ENCODE measurements around the gene SLC35G3. TPM values are rescaled to one million over a fixed set of nuclear protein-coding genes. Genes with fewer than 3 reads are reported as not detected.

Gene SLC35G3
- total RNA-seq, 1 experiment from 2014 or later = not detected

DNA sequence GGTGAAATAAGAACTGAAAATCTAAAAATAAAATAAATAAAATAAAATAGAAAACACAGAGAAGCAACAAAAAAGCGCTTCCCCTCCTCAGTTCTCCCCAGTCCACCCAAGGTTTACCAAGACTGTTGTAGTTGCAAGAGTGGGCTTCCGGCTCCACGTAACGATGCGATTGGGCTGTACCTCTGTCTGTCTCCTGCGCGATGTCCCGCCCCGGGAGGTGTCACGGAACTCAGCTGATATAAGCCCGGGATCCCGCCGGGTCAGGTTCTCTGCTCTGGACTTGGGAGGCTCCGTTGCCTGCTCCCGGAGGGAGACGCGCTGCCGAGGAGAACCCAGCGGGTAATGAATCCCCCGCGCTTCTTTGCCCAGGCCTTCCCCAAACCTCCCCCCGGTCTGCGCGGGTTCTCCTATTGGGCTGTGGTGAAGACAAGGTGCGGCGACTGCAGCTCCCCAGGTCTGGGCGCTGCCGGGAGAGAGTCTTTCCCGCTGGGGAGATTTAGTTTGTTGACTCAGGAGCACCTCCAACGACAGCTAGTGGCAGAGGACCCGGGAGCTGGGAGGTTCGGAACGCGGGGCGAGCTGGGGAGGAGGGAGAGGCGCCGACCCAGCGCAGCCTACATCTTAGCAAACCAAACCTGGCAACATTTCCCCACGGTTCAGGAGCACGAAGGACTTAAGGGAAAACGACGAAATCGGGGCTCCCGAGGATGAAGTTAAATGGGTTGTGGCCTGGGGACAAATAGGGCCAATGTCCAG, 48.8 kb upstream of the SLC35G3 start, which contains the start of gene SLFN5:
Gene SLFN5, plus strand, starts transcription at position 268 of the 756 bp plus-strand sequence. CDS start 15,619 bp downstream, outside the sequence.
- DNase-seq (ENCODE audit: low read depth, low spot score) (peak; percentile 76), ATAC-seq (peak; percentile 97)
- CTCF ChIA-PET = no interaction called here
- Histone ChIP-seq H3K27me3 (ENCODE audit: control insufficient read depth, insufficient read depth, low read length) (peaks cover 4% of the 10 kb centered on the region; the same call in 1 of the 2 replicates), H3K4me3 (ENCODE audit: low read depth in 2 of 2, low read length in 2 of 2) (peak within 1 kb of the TSS; percentile 72 to 96), H3K27ac (ENCODE audit: low read length) (peak within 1 kb of the TSS; percentile 77), H3K4me1 (ENCODE audit: control insufficient read depth, insufficient read depth, low read length) (peaks cover 27% of the 10 kb centered on the region), H3K9me3 (ENCODE audit: control insufficient read depth, insufficient read depth, low read depth, low read length) (no peaks in the 10 kb centered on the region), H3K36me3 (ENCODE audit: control insufficient read depth, insufficient read depth, low read length) (no peaks in the 10 kb centered on the region)
- intact Hi-C loops (cut with micrococcal nuclease; ENCODE audit: unreplicated experiment) (no loop called here), in situ Hi-C loops (cut with HindIII; ENCODE audit: low pct_unique_long_range_greater_than_20kb, low sequenced_read_pairs) (no loop called here)
- BruUV-seq (replicated peaks) = TSS peak; percentile 86
- POLR2A ChIA-PET = interaction anchor here (0.6 kb wide), 1 partner anchor 282 kb away, joined by 5 read pairs; the partner anchor contains the start of gene CCT6B
- TF ChIP-seq REST (IDR thresholded peaks at IDR 0.05; ENCODE audit: insufficient read depth in 1 of 2, low read depth in 2 of 2, low read length in 1 of 2) = no peak
- TF ChIP-seq SIN3A (IDR thresholded peaks at IDR 0.05; ENCODE audit: borderline replicate concordance, insufficient read depth, low read depth, low read length) = 0 out of 2 replicates have a peak, but pooled peaks have one; percentile 72
- peak; percentile 83 for TF ChIP-seq POLR2AphosphoS5 (IDR thresholded peaks at IDR 0.05; ENCODE audit: low read depth, low read length)
- no peak for TF ChIP-seq TCF7L2 (IDR thresholded peaks at IDR 0.05; ENCODE audit: low read depth, low read length)

- BruUV-seq (replicated peaks) = TSS peak; percentile 93
- POLR2A ChIA-PET = interaction anchor here (0.6 kb wide), 1 partner anchor 281 kb away, joined by 5 read pairs; the partner anchor contains the start of gene CCT6B
Measured at GRCh38 chr17:35242158-35242804, 48.1 kb upstream of the SLC35G3 start.

More at GRCh38 chr17:35242158-35242804, 48.1 kb upstream of the SLC35G3 start:
- no peaks in the 10 kb centered on the region for H3K36me3 ChIP-seq (ENCODE audit: control insufficient read depth, insufficient read depth, low read length)
- TF ChIP-seq POLR2AphosphoS5 (IDR thresholded peaks at IDR 0.05; ENCODE audit: low read depth, low read length) = no peak
- TF ChIP-seq REST (IDR thresholded peaks at IDR 0.05; ENCODE audit: insufficient read depth in 1 of 2, low read depth in 2 of 2, low read length in 1 of 2) = no peak
- no peak for TF ChIP-seq TCF7L2 (IDR thresholded peaks at IDR 0.05; ENCODE audit: low read depth, low read length)
- TF ChIP-seq SIN3A (IDR thresholded peaks at IDR 0.05; ENCODE audit: borderline replicate concordance, insufficient read depth, low read depth, low read length) = no peak
- no peak for TF ChIP-seq CTCF (IDR thresholded peaks at IDR 0.05)
- CTCF ChIA-PET = no interaction called here
- H3K9me3 ChIP-seq (ENCODE audit: control insufficient read depth, insufficient read depth, low read depth, low read length) = no peaks in the 10 kb centered on the region
- peak overlapping the region; percentile 77 for H3K27ac ChIP-seq (ENCODE audit: low read length)
- H3K4me3 ChIP-seq (ENCODE audit: low read depth in 2 of 2, low read length in 2 of 2) = peak overlapping the region; percentile 72 to 96
- DNase-seq (ENCODE audit: low read depth, low spot score) = no peak
- peak; percentile 67 for ATAC-seq
- peaks cover 27% of the 10 kb centered on the region for H3K4me1 ChIP-seq (ENCODE audit: control insufficient read depth, insufficient read depth, low read length)
- intact Hi-C loops (cut with micrococcal nuclease; ENCODE audit: unreplicated experiment) (no loop called here), in situ Hi-C loops (cut with HindIII; ENCODE audit: low pct_unique_long_range_greater_than_20kb, low sequenced_read_pairs) (no loop called here)
- H3K27me3 ChIP-seq (ENCODE audit: control insufficient read depth, insufficient read depth, low read length) = peaks cover 4% of the 10 kb centered on the region; the same call in 1 of the 2 replicates

Measured in Panc1 (cell line).